C4-2B (cell line): ENCODE measurements around the gene COL24A1.
"Not testable (repeated sequence)": the region's sequence is repeated elsewhere in the genome, so short reads cannot be mapped to it uniquely, and the experiment has no call there.

Experiments
- H3K27ac ChIP-seq: fragments of 450-650 bp; 2 replicates; pipeline ENCODE4 v1.5.1; 2017
- ZFX ChIP-seq: fragments of 450-650 bp; IDR thresholded peaks from 2 replicates; pipeline ENCODE4 v1.6.1; 2017
- TF ChIP-seq, protein P1 (sequence below): fragments of 450-650 bp; conservative IDR thresholded peaks from 2 replicates; pipeline ENCODE4 v1.5.1; 2017; ENCODE audit warnings: mild to moderate bottlenecking

COL24A1 gene

DNA sequence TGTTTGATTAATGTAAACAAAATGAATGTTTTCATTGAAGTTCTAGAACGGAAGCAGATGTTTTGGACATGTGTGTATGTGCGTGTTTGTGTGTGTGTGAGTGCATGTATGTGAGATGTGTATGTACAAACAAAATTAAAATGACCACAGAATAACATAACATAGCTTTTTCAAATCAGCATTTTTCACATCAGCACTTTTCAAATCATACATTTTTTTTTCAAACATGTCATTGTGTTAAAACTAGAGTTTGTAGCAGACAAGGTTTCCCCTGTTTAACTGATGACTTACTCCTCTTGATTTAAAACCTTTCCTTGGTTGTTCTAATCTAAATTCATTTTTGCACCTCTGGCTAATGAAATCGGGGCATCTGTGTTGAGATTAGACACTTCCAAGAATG, 412.8 kb downstream of the COL24A1 start:
- TF ChIP-seq, protein P1, sequence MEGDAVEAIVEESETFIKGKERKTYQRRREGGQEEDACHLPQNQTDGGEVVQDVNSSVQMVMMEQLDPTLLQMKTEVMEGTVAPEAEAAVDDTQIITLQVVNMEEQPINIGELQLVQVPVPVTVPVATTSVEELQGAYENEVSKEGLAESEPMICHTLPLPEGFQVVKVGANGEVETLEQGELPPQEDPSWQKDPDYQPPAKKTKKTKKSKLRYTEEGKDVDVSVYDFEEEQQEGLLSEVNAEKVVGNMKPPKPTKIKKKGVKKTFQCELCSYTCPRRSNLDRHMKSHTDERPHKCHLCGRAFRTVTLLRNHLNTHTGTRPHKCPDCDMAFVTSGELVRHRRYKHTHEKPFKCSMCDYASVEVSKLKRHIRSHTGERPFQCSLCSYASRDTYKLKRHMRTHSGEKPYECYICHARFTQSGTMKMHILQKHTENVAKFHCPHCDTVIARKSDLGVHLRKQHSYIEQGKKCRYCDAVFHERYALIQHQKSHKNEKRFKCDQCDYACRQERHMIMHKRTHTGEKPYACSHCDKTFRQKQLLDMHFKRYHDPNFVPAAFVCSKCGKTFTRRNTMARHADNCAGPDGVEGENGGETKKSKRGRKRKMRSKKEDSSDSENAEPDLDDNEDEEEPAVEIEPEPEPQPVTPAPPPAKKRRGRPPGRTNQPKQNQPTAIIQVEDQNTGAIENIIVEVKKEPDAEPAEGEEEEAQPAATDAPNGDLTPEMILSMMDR = no peak
- TF ChIP-seq ZFX = no peak
- no peak overlapping the region for H3K27ac ChIP-seq

DNA sequence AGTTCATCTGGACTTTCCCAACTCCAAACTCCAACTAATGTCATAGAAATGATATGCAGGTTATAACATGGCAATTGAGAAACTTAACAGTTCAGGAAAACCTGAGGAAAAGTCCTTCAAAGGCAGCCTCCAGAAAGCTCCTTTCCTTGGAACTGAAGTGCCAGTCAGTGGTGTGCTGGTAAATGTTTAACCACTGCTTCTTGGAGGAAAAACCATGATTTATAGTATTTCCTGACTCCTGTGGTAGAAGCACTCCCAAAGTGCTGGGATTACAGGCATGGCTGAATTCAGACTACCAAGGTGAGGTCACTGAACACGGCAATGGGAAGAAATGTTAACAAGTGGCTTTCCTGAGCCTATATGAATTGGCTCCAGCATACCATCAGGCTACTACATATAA, 421.6 kb downstream of the COL24A1 start:
- no peak overlapping the region for H3K27ac ChIP-seq
- TF ChIP-seq ZFX = no peak
- TF ChIP-seq, protein P1 = no peak

DNA sequence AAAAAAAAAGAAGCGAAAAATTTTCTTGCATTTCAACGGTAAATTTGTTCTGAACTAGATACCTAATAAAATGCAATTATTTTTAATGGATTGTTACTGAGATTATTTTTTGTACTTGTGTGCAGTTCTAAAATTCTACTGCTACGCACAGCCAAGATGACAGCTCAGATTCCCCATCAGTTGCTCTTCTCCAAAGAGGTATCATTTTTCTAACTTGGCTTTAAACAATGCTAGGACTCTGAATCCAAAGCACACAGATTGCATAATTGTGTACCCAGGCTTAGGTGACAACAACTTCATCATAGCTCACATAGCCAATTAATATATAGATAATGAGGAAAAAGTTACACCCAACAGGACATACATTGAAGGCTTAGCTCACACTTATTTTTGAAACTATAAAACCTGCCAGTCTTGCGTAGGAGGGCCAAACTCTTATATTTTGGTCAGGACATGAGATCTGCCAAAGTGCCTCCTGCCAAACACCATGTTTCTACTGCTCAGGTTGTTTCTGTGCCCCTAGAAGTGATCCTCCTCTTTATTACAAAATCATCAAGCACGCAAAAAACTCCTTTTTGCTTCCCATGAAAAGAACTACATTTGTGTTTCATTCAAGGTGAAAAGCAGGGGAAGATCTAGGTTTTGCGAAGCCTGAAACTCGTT, 437.8 kb downstream of the COL24A1 start:
- H3K27ac ChIP-seq = no peak overlapping the region
- TF ChIP-seq, protein P1 = no peak
- no peak for TF ChIP-seq ZFX

DNA sequence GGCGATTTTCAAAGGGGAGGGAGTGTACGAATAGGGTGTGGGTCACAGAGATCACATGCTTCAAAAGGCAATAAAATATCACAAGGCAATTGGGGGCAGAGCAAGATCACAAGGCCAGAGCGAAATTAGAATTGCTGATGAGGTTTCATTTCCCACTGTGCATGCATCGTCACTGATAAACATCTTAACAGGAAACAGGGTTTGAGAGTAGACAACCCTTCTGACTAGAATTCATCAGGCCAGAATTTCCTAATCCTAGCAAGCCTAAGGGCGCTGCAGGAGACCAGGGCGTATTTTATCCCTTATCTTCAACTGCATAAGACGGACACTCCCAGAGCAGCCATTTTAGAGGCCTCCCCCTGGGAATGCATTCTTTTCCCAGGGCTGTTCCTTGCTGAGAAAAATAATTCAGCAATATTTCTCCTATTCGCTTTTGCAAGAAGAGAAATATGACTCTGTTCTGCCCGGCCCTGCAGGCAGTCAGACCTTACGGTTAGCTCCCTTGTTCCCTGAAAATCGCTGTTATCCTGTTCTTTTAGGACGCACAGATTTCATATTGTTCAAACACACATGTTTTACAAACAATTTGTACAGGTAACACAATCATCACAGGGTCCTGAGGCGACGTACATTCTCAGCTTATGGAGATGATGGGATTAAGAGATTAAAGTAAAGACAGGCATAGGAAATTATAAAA, 442.0 kb downstream of the COL24A1 start:
- H3K27ac ChIP-seq = not testable (repeated sequence)

DNA sequence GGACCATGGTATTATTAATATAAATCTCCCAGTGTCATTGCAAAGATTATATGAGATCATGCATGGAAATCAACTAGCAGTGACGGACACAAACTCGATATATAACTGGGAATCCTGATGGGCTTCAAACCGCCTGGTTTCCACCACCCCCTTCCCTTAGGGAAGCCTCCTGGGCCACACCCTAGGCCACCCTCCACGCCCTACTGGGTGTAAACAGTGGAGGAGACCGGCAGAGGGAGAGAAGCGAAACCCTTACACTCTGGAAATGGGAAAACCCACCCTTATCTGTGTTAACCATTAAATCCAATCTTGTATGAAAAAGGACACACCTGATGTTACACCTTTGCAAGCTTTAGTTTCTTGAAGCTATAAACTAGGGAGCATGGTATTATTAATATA, 447.7 kb downstream of the COL24A1 start:
- no peak for TF ChIP-seq ZFX
- TF ChIP-seq, protein P1 = 0 out of 2 replicates have a peak, but pooled peaks have one; percentile 33
- H3K27ac ChIP-seq = peak overlapping the region; percentile 75

DNA sequence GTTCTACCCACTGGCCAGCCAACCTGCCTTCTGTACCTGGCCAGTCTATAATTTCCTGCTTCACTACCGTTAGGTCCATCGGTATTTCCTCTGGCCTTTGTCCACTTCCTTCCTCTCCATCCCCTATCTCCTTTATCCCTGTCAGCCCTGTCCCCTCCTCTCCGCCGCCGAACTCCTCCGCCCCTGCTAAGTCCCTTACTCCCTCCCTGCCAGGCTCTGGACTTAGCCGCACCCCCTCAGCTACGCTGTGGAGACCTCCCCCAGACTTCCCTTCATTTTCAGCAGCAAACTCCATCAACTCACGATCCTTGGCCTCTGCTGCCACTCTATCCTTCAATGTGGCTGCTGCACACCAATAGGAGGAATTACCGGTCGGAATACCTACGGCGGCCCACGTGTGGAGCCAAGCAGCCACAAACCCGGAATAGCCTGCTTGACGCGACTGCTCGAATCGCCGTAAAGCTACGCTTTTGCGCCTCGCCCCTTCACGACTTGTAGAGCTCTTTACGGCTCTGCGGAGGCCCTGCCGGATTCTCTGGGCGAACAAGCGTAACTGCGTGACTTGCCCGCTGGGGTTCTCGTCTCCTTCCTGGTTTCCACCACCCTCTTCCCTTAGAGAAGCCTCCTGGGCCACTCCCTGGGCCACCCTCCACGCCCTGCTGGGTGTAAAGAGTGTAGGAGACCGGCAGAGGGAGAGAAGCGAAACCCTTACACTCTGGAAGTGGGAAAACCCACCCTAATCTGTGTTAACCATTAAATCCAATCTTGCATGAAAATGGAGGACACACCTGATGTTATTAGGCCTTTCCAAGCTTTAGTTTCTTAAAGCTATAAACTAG, 448.4 kb downstream of the COL24A1 start, which contains the start of gene ZNHIT6:
TSS of gene ZNHIT6 (minus strand) at position 444 of the 839 bp plus-strand sequence. CDS start at position 295, 149 bp downstream.
- peak; percentile 43 for TF ChIP-seq ZFX
- TF ChIP-seq, protein P1 = peak; percentile 53
- H3K27ac ChIP-seq = peak within 1 kb of the TSS; percentile 75

DNA sequence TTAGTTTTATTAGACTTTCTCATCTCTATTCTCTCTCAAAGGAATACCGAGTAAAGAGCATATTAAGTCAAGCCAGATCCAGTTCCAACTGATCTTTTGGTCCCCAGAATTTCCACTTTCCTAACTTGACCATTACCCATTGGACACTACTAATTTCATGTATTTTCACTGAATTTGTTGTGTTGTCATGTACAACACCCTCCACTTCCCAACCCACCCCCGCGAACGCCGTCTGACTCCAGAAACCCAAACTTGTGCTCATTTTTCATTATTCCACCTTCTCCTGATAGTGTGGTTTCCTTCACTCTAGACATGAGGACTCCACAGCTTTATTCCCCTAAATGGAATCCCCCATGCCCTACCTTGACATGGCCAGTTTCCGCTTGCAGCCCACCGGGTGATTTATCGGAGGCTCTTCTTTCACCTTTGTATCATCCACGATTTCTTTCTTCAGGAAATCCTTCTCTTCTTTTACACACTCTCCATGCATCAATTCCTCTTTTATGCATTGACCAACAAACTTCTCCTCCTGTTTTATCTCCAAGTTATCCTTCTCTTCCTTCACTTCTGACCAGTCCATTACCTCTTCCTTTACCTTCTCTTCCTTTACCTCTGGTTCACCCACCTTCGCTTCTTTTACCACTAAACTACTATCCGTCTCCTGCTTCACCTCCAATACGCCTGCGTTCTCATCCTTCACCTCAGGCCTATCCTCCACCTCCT, 449.1 kb downstream of the COL24A1 start:
- TF ChIP-seq ZFX = no peak
- TF ChIP-seq, protein P1 = no peak
- peak overlapping the region; percentile 75 for H3K27ac ChIP-seq
